HG03159 (cell line): Measurements from ENCODE around the gene FADS1.

Experiments used
- ATAC-seq: cut with Tn5 transposase; IDR thresholded peaks from one replicate; pipeline ENCODE4 v1.9.1; 2021; ENCODE audit warnings: mild to moderate bottlenecking, moderate library complexity; ENCODE audit not compliant: unreplicated experiment

FADS1 gene

DNA sequence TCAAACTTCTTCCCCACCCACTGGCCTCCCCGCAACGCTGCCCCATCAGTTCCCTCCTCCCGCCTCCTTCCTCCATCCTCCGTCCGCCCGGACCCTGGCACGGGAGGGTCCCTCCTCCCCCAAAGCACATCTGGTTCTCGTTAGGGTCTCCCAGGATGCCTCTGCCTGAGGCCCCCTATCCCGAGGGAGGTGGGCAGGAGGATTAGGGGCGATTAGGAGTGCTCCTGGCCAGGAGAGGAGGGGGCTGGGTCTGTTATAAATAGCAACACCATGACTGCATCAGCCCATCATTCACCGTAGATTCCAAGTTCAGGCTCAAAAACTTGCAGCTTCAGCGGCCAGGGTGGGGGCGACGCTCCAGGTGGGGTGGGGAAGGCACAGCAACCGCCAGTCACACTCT, 54.0 kb downstream of the FADS1 start:
- no peak for ATAC-seq

DNA sequence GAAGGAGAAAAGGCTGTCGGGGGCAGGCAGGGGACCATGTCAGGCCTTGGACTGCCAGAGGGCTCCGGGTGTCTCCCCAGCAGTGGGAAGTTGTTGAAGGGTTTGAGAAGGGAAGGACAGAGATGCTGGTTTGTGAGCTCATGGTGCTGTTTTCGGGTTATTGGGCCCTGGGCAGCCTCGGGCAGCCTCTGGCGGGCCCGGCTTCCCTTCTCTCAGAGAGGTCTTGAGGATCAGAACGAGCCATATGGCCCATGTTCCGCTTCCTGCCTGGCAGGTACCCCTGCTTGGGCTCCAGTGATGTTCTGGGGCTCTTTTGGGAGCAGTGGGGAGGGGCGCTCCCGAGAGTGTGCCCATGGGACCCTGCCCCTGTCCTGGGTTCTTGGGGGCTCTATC, 54.6 kb downstream of the FADS1 start:
- ATAC-seq: no peak

DNA sequence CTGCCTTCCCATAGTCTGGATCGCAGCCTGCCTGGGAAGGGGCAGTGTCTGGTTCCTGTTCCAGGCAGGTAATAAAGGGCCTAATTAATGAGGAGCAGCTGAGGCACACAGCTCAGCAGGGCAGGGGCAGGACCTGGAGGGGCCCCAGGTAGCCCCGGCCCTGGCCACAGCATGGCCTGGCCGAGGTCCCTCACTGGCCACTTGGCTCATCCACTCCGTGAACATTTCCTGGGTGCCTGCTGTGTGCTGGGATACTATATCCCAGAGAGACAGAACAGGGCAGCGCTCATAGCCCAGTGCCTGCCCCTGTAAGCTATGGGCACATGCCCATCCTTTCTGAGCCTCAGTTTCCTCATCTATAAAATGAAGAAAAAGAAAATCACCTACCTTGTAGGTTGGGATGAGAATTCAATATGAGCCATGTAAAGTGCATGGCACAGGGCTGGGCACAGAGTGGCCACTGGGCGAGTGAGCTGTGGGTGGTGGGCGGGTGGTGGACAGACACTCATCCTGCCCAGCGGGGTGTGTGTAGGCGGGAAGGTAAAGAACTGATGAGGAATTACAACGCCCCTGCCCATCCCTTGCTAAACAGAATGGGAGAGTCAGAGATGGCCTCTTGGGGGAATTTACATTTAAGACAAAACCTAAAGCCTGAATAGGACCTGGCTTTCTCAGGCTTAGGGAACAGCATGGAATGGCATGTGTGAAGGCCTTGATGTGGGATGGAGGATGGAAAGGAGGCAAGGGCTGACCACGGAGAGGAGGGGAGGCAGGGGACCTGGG, 55.2 kb downstream of the FADS1 start:
- ATAC-seq: no peak

DNA sequence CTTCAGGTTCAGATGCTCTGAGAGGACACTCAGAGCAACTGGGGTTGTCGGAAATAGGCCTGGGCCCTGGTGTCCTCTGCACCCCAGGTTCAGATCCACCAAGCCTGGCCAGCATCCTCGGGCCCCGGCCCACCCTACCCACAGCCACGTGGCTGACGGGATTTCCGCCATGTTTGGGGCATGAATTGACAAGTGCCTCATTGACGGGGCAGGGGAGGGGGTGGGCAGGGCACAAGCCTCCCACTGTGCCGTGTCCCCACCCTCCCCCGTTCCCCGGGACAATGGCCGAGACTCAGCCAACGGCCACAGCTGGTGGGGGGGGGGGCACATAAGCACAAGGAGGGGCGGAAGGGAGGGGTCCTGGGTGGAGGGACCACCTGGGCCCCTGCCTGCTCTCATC, 55.9 kb downstream of the FADS1 start:
- no peak for ATAC-seq

DNA sequence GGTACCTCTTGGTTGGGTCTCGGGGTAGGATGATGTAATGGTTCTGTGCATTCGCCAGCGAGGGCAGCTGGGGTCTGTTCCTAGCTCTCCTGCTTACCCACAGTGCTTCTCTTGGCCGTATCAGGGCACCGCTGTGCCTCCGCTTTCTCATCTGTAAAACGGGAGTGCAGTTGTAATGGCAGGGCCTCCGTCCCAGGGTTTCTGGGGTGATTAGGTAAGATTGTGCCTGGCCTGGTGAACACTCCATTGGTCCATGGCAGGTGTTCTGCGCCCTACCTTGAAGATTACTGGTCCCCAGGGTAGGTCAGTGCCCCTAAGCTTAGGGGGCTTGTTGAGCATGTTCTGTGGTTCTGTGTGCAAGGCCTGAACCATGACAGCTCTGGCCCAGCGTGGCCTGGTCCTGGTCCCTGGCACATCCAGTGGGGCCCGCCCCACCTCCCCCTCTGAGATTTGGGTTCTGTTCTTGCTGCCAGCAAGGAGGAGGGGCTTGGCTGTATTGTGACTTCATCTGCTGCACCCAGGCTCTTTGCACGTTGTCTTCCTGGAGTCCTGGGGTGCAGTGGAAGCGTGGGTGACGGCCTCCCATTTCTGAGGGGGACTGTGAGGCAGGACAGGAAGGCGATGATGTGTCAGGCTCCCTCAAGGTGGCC, 59.5 kb downstream of the FADS1 start:
- ATAC-seq: no peak

DNA sequence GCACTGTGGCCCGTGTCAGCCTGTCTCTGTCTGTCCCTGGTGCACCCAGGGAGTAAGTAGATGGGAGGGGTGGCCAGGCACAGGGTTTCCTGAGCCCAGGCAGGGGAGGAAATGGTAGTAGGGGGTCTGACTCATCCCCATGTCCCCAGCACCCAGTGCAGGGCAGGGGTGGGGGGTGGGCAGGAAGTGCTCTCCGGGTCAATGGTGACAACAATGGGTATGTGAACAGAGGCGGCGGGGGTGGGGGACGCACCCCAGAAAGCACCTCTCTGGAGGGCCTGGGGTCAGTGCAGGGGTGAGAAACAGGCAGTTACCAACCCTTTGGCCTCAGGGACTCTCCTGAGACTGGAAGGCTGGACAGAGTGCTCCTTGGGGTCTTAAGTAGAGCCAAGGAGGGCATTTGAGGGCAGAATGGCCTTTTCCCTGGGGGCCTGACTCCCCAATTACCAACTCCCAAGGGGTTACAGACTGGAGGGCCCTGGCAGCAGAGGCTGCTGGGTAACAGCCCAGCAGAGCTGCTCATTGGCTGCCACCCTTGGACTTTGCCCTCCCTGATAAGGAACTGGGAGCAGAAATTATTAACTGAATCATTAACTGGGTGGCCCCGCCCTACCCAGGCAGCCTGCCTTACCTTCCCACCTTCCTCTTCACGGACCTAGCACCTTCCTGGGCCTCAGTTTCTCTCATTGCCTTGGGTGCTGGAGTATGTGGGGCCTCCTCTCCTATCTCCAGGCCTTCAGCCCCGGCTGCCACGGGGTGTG, 60.2 kb downstream of the FADS1 start:
- ATAC-seq: no peak

DNA sequence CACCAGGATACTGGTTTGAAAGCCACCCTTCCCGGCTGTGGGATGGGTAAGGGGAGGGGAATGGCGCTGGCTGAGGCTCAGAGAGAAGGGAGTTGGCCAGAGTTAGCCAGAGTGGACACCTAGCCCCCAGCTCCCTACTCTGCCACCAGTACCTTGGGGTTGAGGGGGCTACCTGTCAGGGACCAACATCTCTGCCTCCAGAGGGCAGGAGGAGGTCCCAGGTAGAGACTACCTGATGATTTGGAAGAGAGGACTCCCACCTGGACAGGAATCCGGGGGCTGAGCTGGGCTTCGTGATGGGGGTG, 60.7 kb downstream of the FADS1 start:
- ATAC-seq: no peak

DNA sequence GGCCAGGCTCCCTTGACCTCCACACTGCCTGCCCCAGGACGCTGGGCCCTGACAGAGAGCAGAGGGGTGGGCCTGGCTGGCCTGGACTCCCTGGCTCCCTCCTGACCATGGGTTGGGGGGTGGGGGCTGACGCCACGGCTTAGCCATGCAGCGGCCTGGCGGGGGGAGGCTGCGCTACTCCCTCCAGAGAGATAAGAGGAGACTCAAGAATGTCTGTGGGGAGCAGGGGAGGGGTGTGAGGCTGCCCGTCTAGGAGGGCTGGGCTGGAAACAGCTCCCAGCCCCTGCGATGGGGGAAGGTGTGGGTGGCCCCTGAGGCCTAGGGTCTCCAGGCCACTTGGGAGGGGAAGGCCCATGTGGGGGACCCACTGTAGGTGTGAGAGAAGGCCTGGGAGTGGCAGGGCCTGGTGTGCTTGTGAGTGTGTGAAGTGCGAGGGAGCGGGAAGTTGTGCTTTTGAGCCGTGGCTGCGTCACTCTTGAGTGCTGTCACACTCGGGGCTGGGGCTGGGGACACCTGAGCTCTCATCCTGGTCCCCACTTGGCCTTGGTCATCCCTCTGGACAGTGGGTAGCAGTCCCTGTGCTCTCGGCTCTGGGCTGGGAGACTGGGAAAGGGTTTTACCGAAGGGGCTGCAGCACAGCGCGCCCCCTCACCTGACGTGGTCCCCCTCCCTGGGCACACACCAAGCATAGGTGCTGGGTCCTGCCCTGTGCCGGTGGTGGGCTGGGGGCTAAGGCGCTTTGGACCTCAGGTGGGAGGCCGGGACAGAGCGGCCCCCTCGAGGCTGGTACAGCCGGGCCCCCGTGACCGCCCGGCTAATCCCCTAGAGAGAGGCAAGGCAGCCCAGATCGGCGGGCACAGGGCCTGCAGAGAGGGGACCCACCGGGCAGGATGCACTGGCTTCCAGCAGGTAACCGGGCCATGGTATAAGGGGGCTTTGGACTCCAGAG, 62.0 kb downstream of the FADS1 start:
- ATAC-seq: no peak

DNA sequence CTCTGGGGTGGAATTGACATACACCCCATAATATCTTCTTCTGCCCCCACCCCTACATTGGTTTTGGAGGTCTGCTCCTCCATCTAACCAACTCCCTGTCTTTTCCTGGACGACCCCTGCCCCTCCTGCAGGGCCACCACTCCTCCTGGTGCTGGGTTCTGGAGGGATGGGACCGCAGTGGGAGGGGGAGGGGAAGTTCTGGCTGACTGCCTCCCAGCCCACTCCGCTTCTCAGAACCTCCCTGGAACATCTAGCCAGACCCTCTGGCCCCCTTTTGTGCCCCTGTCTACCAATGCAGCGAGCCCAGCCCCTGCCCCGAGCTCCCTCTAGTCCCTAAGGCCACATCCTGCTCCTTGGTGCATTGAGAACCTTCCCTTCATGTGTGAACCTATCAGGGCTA, 63.1 kb downstream of the FADS1 start:
- ATAC-seq: no peak

DNA sequence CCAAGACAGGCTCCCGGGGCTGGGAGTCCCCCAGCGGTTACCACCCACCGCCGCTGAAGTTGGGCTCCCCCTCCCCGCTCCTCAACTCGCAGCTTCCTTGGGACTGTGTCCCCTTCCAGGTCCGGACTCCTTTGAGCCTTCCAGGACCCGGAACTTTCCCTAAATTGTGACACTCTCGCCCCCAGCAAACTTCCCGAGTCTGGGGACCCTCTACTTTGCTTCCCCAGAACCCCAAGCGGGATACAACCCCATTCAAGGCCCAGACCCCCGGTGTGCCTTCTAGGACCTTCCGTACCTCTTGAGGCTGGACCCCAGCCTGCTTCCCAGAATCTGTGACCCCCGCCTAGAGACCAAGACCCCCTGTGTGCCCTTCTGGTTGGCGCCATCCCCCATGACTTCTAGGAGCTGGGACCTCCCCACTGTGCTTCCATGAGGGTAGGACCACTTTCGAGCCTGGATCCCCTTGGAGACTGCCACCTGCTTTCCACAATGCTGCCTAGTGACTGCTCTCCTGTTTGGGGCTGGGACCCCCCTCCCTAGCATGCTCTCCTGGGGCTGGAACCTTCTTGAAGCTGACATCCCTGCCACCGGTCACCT, 63.8 kb downstream of the FADS1 start:
- ATAC-seq: no peak

DNA sequence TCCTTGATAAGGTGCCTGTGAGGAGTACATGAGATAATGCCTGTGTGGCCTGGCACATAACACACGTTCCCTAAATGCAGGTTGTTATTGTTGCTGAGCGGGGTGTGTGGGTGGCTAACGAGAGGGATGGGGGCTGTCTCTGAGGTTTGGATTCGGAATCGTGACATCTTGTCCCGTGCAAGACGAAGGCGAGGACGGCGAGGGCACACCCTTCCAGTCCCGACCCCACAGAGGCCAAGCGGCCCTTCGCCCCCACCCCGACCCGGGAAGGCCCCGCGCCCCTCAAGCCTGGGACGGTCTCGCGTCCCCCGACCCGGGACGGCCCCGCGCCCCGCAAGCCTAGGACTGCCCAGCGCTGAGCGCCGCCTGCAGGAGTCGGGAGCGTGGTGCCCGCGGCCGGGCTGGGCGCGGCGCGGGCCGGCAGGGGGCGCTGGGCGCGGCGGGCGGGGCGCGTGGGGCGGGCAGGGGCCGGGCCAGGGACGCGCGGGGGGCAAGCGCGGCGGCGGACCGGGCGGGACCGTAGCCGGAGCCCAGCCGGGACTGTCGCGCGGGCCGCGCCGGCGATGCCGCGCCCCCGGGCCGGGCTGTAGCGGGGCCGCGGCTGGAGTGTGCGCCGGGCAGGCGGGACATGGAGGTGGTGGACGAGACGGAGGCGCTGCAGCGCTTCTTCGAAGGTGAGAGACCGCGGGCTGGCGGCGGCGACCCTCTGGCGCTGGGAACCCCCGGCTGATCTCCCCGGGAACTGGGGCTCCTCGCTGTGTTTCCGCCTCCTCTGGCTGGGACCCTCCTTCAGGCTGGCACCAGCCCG, 64.5 kb downstream of the FADS1 start, which contains the start of gene MYRF:
Gene MYRF, plus strand, starts transcription at position 520 of the 808 bp plus-strand sequence. Its CDS starts 109 bp downstream, at position 629.
- ATAC-seq: no peak

DNA sequence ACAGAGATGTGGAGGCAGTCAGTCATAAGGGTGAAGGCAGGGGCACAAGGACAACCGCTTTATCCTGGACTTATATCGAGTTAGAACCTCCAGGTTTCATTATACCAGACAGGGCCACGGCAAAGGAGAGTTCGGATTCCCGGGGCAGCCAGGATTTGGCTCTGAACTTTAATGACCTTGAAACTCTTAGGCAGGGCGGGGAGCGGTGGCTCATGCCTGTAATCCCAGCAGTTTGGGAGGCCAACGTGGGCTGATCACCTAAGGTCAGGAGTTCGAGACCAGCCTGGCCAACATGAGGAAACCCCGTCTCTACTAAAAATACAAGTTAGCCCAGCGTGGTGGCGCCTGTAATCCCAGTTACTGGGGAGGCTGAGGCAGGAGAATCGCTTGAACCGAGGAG, 65.4 kb downstream of the FADS1 start:
- no peak for ATAC-seq

DNA sequence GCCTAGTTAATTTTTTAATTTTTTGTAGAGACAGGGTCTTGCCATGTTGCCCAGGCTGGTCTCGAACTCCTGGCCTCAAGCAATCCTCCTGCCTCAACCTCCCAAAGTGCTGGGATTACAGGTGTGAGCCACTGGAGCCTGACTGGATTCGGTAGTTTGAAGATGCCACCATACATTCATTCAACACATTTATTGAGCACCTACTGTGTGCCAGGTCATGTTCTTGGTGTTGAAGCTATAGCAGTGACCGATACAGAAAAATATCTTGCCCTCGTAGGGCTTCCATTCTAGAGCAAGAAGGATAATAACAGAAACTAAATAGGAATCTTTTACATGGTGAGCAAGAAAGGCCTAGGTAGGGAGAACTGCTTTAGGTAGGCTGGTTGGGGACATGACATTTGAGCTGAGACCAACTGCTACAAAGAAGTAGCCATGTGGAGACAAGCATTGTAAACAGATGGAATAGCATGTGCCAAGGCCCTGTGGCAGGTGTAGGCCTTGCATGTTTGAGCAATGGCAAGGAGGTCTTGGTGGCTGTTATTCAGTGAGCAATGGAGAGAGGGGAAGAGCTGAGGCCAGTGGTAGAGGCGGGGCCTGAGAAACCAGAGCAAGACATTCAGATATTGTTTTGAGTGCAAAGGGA, 66.1 kb downstream of the FADS1 start:
- no peak for ATAC-seq
